Kidney epithelial cell (primary cell): ENCODE results near the gene RUSC2. TPM values are rescaled to one million over a fixed set of nuclear protein-coding genes. Genes with fewer than 3 reads are reported as not detected.
"Not testable (repeated sequence)": the region's sequence is repeated elsewhere in the genome, so short reads cannot be mapped to it uniquely, and the experiment has no call there.

Experiments
- DNase-seq: peaks from one replicate; pipeline ENCODE4 v3.0.0-alpha.2; 2010; ENCODE audit warnings: low read depth
- H3K27me3 ChIP-seq: 2 replicates; pipeline ENCODE4 v1.6.0; 2011; ENCODE audit warnings: low read length; ENCODE audit not compliant: control insufficient read depth, insufficient read depth
- H3K36me3 ChIP-seq: 2 replicates; pipeline ENCODE4 v1.5.1; 2011; ENCODE audit warnings: low read length; ENCODE audit not compliant: control insufficient read depth, insufficient read depth
- H3K4me3 ChIP-seq: 2 replicates; pipeline ENCODE4 v1.5.1; 2011; ENCODE audit warnings: low read depth, mild to moderate bottlenecking, control low read depth, low read length
- CTCF ChIP-seq: IDR thresholded peaks from 2 replicates; pipeline ENCODE4 v1.5.1; 2011; ENCODE audit warnings: mild to moderate bottlenecking, moderate library complexity, low read length, control low read depth, inconsistent platforms; ENCODE audit not compliant: insufficient read depth, poor library complexity, severe bottlenecking
- total RNA-seq: library from RNA; depleted of rRNA; stranded (reverse); fragments of >200 nt; gene quantifications from 2 replicates; pipeline ENCODE4 v1.2.3, GENCODE V29; 2015

RUSC2 gene
- total RNA-seq, 1 donor from 2014 or later: 29.6 TPM

GRCh38 chr9:35521708-35522107 is 31.8 kb downstream of the RUSC2 start:
- TF ChIP-seq CTCF: no peak
- Histone ChIP-seq H3K4me3 (no peak overlapping the region), H3K27me3 (no peaks in the 10 kb centered on the region), H3K36me3 (no peaks in the 10 kb centered on the region)
- no peak for DNase-seq

- no peak overlapping the region for H3K4me3 ChIP-seq
- TF ChIP-seq CTCF: peak; percentile 20
- DNase-seq: no peak
- H3K27me3 ChIP-seq: no peaks in the 10 kb centered on the region
- H3K36me3 ChIP-seq: no peaks in the 10 kb centered on the region
Observed at GRCh38 chr9:35522187-35522586, 32.3 kb downstream of the RUSC2 start.

- Histone ChIP-seq H3K4me3 (no peak overlapping the region), H3K27me3 (no peaks in the 10 kb centered on the region), H3K36me3 (no peaks in the 10 kb centered on the region)
- no peak for DNase-seq
- TF ChIP-seq CTCF: no peak
Observed at GRCh38 chr9:35522700-35523099, 32.8 kb downstream of the RUSC2 start.

GRCh38 chr9:35523556-35523955 is 33.6 kb downstream of the RUSC2 start:
- H3K4me3 ChIP-seq, DNase-seq, H3K36me3 ChIP-seq, H3K27me3 ChIP-seq: not testable (repeated sequence)

- TF ChIP-seq CTCF: no peak
- no peaks in the 10 kb centered on the region for H3K36me3 ChIP-seq
- no peak for DNase-seq
- H3K4me3 ChIP-seq: no peak overlapping the region
- H3K27me3 ChIP-seq: no peaks in the 10 kb centered on the region
Observed at GRCh38 chr9:35526087-35526801, 36.3 kb downstream of the RUSC2 start.

- TF ChIP-seq CTCF: no peak
- no peaks in the 10 kb centered on the region for H3K36me3 ChIP-seq
- no peak for DNase-seq
- H3K4me3 ChIP-seq: no peak overlapping the region
- H3K27me3 ChIP-seq: no peaks in the 10 kb centered on the region
Observed at GRCh38 chr9:35529161-35529823, 39.4 kb downstream of the RUSC2 start.
